Activated CD8-positive, alpha-beta memory T cell treated with anti-CD3 and anti-CD28 coated beads for 4 hours (primary cell): Measurements from ENCODE around the gene FNDC1.

Experiments used
- DNase-seq, 2 donors: peaks; one replicate each; pipeline ENCODE4 v3.0.0-alpha.2; 2020; ENCODE audit warnings: low read depth in 2 of 2

The FNDC1 gene

GRCh38 chr6:159308198-159308597 is 139.0 kb downstream of the FNDC1 start:
- DNase-seq = no peak

GRCh38 chr6:159309723-159310122 is 140.5 kb downstream of the FNDC1 start:
- no peak for DNase-seq

DNA sequence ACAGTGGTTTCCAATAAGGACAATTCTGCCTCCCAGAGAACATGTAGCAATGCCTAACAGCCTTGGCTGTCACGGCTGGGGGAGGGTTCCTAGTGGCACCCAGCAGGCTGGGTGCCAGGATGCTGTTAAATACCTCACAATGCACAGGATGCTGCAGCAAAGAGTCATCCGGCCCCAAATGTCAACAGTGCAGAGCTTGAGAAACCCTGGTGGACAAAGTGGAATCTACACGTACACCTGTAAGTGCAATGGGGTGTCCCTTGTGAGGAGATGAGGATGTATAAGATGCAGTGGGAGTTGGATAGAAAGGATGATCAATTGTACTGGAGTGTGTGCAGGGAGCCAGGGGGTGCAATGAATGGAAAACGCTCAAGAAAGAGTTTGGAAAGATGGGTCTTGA is 142.4 kb downstream of the FNDC1 start:
- no peak for DNase-seq

DNA sequence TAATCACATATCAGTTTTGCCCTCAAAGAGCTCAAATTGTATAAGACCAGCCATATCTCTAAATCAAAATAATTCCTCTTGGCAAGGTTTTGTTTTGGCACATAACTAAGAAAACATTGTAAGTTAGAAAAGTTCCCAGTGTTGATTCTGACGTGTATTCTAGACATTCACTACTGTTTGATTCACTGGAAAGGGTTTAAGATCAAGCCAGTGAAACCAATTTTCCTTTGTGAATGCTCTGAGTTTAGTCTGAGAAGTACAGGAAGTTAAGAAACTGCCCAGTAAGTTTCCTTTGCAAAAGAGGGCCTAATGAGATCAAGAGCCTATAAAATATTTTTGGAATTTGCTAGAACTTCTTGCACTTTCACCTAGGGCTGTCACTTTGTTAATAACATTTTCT is 143.0 kb downstream of the FNDC1 start:
- DNase-seq = no peak

GRCh38 chr6:159313018-159313417 is 143.8 kb downstream of the FNDC1 start:
- DNase-seq = no peak

DNA sequence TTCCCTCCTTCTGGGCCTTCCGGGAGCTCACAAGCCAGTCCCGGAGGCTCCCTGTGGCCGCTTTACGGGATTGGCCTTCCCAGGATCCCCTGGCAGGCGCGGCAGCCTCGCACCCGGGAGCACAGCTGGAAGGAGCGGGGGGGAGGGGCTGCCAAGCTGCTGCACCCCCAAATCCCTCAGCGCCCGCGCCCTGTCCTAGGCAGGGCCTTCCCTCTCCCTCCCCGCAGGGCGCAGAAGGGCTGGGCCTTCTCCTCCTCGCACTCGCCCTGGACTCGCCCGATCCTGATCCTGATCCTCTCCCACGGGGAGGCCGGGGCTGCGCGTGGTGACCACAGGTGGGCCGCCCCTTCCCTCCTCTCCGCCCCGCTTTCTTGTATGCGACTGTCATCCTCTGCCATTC is 146.4 kb downstream of the FNDC1 start:
- DNase-seq = no peak

- no peak for DNase-seq
Measured at GRCh38 chr6:159317430-159317829, 148.2 kb downstream of the FNDC1 start.

DNA sequence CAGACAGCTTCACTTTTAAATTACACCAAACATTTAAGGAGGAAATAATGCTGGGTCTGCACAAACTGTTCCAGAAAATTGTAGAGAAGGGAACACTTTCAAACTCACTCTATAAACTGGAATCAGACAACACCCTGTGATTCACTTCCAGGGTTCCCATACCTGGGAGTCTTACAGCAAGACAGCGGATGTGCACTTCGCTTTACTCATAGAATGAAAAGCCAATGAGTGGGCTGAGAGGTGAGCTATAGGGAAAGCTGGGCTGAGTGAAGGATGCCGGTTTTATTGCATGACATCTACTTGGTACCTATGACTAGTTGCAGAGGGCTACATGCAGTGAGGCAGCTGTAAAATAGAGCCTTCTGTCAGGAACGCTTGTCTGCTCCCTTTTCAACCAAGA is 152.1 kb downstream of the FNDC1 start:
- no peak for DNase-seq
